Subcutaneous adipose tissue (tissue), 4 donors: ENCODE data around the gene P4HA2. TPM values are rescaled to one million over a fixed set of nuclear protein-coding genes. Genes with fewer than 3 reads are reported as not detected.

Source experiments
- total RNA-seq, 4 donors: library from RNA; depleted of rRNA; stranded (reverse); fragments of >200 nt; gene quantifications; one replicate each; pipeline ENCODE4 v1.1.0, GENCODE V29; 2016
- TF ChIP-seq, protein P1 (sequence below): fragments of 450-650 bp; IDR thresholded peaks from one replicate; pipeline ENCODE4 v1.5.1; 2016; ENCODE audit warnings: low read depth, mild to moderate bottlenecking, control low read depth, antibody characterized with exemption, moderate library complexity

P4HA2 gene
- total RNA-seq, 4 donors from 2014 or later: 6.8 to 15.0 (median 14.0) TPM

DNA sequence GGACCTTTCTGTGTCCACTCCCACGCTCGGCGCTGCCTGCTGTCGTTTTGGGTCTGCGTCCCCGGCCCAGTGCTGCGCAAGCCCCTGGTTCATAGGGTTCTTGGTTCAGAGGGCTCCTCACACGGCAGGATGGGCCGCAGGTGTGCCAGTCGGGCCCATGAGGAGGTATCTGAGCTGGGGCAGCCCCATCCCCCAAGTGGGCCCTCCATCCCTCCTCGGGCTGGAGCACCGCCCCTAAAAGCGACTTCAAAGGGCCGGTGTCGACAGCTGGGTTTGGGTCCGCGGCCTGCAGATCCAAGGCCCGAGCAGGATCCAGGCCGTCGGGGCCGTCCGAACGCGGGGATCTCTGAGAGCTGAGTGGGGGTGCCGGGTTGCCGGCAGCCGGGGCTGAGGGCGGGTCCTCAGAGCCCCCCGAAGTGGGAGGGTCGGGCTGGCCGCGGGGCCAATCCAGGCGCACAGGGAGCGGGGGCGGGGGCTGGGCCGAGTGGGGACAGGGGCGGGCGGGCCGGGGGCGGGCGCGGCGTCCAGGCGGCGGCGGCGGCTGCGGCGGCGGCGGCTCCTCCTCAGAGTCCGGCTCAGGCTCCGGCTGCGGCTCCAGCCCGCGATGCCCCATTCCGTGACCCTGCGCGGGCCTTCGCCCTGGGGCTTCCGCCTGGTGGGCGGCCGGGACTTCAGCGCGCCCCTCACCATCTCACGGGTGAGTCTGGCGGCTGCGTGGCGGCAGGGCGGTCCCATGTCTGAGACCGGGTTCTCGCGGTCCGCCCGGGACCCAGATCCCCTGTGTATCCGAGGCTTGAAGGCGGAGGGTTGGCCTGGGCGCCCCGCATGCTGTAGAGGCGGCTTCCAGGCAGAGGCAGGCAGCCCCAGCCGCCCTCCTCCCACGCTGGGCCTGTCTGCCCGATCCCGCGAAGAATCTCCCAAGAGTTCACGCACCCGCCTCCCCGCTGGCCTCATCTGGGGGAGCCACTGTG is 29.8 kb upstream of the P4HA2 start, which contains the start of gene PDLIM4:
Gene PDLIM4 (plus strand): TSS at position 566 of the 971 bp plus-strand sequence. CDS start 39 bp downstream, at position 605.
- TF ChIP-seq, protein P1, sequence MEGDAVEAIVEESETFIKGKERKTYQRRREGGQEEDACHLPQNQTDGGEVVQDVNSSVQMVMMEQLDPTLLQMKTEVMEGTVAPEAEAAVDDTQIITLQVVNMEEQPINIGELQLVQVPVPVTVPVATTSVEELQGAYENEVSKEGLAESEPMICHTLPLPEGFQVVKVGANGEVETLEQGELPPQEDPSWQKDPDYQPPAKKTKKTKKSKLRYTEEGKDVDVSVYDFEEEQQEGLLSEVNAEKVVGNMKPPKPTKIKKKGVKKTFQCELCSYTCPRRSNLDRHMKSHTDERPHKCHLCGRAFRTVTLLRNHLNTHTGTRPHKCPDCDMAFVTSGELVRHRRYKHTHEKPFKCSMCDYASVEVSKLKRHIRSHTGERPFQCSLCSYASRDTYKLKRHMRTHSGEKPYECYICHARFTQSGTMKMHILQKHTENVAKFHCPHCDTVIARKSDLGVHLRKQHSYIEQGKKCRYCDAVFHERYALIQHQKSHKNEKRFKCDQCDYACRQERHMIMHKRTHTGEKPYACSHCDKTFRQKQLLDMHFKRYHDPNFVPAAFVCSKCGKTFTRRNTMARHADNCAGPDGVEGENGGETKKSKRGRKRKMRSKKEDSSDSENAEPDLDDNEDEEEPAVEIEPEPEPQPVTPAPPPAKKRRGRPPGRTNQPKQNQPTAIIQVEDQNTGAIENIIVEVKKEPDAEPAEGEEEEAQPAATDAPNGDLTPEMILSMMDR: no peak

DNA sequence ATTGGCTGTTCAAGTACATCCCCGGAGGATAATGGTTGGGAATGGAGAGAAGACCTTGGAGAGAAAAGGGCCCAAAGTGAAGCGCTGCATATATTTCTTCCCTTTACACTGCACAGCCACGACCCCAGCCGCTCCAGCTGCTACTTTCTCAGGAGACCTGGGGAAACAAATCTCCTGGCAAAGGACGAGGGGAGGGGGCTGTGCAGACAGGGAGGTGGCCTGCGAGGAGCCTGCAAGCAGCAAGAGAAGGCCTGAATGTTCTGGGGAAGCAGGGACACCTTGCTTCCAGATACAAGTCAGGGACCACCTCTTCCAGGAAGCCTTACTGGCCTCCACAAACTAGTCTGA is 29.1 kb upstream of the P4HA2 start:
- TF ChIP-seq, protein P1: no peak

DNA sequence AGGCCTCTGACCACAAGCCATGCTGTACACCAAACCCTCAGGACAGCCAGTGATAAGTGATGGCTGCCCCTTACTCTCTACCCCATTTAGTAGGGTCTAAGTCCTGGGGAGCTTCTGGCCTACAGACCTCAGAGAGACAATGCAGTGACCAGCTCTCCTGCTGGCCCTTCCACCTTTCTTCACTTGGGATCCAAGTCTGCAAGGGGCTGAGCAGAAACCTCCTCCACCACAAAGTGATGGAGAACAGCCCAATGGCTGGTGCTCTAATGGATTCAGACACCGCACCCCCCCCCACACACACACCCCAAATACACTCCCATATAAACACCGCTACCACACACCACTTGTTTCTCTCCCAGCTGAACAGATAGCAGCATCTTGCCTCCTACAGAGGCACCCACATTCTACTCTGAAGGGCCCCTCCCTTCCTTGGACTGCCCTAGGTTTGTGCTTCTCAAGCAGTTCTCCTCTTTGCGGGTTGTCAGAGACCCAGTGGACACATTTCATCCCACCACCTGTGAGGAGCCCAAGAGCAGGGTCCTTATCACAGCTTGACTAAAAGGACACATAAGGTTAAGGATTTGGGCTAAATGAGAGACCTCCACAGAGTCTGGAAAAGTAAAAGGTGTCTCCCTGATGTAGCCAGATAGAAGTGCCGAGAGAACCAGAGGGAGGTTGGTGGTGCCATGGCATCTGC is 28.6 kb upstream of the P4HA2 start:
- TF ChIP-seq, protein P1: no peak

DNA sequence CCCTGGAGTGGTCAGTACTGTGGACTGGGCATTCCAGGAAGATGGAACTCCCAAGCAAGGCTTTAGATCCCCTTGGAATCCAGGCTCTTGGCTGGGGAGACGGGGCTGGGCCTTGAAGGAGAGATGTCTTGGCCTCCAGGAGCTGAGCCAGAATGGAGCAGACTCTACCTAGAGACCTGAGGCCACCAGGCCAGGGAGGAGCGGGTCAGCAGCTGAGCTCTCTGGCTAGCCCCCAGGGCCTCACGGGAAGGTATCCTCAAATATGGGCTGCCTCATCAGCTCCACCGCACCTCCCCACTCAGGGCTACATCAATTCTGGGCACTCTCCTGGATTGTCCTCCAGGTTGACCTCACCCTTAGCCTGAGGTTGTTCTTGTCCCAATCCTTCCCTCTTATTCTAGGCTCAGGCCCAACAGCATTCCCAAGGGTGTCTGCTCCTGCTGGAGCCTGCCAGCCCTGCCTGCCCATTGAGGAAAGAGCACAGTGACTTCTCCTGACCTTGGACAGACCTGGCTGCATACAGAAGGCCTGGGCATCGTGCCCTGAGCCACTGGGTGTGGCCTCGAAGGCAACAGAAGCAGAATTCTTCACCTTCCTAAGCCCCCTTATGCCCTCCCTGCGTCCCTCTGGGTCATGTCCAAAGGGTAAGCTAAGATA is 26.8 kb upstream of the P4HA2 start:
- TF ChIP-seq, protein P1: no peak

DNA sequence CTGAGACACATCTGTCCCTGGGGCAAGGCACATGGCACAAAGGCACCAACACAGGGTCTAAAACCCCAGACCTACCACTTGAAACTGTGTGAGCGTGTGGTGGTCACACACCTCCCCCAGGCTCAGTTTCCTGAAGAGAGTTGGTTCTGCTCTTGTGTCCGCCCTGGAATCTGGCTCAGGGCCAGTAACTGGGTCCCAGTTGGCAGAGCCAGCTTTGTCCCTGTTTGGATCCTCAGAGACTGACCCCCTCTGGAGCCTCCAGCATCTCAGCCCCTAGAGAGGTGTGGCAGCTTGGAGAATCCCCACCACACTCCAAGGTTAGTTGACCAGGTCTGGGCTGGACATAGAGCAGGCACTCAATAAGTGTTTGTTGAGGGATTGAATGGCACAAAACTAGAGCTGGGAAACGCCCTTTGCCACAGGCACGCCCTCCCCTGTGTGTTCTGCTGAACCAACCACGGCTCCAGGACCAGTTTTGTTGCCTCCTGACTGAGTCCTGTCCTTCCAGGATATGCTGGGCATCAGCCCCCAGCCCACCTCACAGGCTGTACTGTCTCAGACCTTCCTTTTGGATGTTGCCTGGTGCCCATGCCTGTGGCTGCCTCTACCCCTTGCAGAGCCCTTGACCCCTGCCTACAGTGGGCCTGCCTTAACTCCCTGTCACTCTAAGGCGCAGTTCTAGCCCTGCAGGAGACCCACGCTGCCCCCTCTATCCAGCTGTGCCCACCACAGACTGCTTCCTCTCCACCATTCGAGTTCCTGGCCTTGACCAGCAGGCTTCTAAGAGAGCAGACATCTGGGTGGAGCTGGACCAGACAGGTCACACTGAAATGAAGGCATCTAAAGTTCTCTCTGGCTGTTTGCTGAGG is 26.0 kb upstream of the P4HA2 start:
- TF ChIP-seq, protein P1: no peak

DNA sequence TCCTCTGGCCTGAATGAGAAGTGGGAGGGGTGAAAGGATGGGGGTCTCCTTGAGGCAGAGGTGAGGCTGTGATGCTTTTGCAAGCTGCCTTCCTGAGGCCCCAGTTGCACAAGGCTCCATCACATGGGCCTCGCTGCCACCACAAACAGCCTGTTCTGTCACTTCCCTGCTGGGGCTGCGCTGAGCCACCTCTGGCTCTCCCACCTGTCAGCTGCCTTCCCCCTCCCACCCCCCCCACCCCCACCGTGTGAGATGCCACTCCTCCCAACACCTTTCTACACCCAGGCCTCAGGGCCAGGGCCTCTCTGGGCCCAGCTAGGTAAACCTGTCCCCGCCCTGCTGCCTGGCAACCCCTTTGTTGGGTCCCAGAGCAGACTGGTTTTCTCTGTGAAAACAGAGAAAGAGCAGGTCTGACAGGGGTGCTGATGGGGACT is 25.4 kb upstream of the P4HA2 start:
- TF ChIP-seq, protein P1: no peak
